ENCODE results near the gene KCTD10.
"Not testable (repeated sequence)": the region's sequence is repeated elsewhere in the genome, so short reads cannot be mapped to it uniquely, and the experiment has no call there.

KCTD10 gene

DNA sequence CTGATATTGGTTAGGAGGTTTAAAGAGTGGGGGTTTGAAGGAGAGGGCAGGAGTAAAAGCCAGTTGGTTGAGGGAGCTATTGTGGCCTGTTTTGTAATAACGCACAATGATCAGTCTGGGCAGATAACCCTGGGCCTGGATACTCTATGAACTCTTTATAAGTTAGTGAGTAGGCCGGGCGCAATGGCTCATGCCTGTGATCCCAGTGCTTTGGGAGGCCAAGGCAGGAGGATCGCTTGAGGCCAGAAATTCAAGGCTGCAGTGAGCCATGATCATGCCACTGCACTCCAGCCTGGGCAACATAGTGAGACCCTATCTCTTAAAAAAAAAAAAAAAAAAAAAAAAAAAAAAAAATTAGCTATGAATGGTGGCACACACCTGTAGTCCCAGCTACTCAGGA, 71.0 kb downstream of the KCTD10 start:
- not testable (repeated sequence) for DNase-seq (ENCODE audit: low read depth)

DNA sequence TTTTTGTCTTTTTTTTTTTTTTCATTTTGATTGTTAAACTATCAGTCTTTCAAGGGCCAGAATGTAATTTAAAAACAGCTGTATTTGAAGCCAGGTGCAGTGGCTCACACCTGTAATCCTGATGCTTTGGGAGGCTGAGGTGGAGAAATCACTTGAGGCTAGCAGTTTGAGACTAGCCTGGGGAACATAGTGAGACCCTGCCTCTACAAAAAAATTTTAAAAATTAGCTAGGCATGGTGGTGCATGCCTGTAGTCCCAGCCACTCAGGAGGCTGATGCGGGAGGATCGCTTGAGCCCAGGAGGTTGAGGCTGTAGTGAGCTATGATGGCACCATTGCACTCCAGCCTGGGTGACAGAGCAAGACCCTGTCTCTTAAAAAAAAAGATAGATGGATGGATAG, 72.3 kb downstream of the KCTD10 start:
- not testable (repeated sequence) for DNase-seq (ENCODE audit: low read depth)
